HG03439 (cell line): ENCODE measurements around the gene GPR27.

Source experiments
- ATAC-seq: cut with Tn5 transposase; IDR thresholded peaks from one replicate; pipeline ENCODE4 v1.9.1; 2021; ENCODE audit warnings: mild to moderate bottlenecking, moderate library complexity; ENCODE audit not compliant: unreplicated experiment

The GPR27 gene

DNA sequence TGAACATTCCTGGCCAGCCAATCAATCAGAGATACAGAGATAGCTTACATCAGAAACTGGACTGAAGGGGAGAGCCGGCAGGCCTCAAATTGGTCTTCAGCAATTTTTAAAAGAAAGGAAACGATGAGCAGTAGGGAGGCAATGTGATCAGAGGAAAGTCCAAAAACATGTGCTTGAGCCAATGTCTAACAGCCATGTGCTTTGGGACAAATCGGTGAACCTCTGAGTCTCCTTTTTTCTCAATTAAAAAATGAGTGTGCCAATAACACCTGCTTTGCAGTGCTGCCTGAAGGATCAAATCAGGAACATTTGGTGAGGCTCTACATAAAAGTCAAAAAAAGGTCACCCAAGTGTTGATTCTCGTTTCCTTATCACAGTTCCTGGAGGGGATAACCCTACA is 21.0 kb upstream of the GPR27 start:
- no peak for ATAC-seq

DNA sequence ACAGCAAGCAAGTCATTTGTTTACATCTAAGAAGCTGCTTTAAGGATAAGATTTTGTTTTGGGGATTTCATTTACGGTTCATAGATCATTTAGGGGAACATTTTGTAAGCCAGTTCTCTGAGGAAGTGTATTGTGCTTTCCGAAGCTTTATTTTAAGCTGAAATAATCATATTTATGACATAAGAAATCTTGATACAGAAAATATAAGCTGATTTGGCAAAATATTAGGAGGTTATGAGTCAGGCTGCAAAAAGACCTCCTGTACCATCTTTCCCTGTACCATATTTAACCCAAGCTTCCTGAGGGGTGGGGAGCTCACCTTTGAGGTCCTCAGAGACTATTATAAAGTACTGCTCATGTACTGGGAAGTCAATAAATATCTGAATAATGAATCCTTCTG is 20.3 kb upstream of the GPR27 start:
- ATAC-seq, result no peak

DNA sequence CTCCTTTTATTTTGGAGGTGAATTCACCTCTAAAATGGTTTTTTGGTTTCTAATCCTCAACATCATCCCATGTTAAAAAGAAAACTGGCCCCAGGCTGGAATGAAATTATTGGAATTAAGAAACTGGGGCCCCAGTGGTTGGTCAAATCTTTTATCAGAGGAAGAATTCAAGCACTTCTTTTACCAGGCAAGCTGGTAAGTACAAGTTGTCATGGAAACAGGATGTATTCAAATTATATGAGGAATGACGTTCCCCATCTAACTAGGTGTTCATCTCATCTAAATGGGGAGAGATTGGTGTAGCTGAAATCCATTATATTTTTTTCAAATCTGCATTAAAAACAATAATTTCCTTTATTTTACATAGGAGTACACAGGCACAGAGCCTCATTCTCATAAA is 18.8 kb upstream of the GPR27 start:
- ATAC-seq, result no peak

DNA sequence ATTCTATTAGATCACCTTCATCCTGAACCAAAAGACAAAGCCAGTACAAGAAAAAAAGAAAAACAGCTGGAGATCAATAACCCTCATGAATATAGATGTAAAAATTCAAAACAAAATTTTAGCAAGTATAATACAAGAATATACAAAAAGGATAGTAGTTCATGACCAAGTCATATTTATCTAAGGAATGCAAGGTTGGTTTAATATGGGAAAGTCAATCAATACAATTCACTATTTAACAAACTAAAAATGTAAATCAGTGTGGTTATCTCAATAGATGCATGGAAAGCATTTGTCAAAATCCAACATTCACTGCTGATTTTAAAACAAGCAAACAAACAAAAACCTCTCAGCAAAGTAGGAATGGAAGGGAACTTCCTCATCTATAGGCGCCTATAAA is 11.0 kb upstream of the GPR27 start:
- ATAC-seq, result no peak

DNA sequence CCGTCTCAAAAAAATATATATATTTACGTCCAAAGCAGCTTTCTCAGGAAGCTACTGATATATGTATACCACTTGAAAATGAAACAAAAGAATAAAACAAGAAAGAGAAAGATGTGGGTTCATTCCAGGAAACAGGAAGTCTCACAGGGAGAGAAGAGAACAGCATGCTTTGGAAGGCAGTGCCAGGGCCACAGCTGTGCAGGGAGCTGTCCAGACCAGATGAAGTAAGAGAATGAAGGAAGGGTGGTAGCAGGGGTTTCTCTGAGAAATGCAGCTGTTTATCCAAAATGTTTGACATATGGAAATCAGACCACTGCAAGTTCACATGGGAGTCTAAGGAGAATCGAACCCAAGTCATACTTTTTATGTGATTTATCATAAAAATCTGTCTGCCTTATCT is 8.9 kb upstream of the GPR27 start:
- no peak for ATAC-seq

DNA sequence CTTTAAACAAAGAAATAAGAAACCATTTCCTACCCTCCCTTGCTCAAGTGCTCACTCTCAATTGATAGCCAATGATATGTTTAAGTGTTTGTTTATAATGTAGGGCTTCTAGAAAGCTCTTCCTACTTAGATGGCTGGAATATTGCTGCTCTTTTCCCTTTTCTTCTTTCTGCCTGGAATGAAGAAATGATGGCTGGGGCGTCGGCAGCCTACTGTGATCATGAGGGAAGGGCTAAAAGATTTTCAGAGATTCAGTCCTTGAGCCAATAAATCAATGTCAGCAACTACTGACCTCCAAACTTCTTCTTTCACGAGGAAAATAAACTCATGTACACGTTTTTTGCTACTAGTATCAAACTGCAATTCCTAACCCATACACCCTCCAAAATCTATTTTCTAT is 2.1 kb upstream of the GPR27 start:
- no peak for ATAC-seq

DNA sequence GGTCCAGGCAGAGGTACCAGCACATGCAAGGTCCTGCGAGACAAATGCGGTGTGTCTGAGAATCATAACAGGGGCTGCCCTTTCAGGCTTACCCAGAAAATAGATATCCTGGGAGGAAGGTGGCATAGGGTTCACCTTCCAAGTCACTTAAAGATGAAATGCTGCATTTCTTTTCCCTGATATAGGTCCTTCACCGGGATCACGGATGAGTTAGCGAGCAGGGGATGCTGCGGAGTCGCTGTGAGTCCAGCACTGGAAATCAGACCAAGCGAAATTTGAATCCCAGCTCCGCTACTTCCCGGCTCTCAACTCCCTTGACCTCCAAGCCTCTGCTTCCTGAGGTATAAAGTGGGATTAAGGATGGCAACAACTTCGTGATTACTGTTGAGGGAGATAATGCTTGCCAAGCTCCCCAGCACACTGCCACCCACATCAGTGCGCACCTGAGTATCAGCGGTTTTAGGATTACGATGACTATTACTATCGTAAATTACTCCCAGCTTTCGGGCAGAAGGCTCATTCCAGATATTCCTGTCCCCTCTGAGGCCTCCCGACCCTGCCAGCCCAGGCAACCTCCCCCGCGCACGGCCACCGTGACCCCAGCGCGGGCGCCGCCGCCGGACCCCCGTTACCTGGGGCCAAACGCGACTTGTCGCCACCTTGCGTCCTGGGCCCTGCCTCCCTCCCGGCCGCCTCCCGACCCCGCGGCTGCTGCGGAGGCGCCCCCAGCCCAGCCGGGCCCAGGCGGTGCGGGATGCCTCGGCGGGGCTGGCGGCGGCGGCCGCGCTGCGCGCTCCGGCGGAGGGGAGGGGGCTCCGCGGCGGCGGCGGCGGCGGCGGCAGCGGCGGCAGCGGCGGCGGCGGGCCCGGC is 589 bp upstream of the GPR27 start:
- ATAC-seq, result no peak

DNA sequence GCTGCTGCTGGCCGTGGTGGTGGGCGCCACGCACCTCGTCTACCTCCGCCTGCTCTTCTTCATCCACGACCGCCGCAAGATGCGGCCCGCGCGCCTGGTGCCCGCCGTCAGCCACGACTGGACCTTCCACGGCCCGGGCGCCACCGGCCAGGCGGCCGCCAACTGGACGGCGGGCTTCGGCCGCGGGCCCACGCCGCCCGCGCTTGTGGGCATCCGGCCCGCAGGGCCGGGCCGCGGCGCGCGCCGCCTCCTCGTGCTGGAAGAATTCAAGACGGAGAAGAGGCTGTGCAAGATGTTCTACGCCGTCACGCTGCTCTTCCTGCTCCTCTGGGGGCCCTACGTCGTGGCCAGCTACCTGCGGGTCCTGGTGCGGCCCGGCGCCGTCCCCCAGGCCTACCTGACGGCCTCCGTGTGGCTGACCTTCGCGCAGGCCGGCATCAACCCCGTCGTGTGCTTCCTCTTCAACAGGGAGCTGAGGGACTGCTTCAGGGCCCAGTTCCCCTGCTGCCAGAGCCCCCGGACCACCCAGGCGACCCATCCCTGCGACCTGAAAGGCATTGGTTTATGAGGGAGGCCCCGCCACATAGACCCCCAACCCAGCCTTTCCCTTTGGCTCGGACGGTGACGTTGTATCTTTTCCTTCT is 1.1 kb downstream of the GPR27 start:
- ATAC-seq, result no peak

DNA sequence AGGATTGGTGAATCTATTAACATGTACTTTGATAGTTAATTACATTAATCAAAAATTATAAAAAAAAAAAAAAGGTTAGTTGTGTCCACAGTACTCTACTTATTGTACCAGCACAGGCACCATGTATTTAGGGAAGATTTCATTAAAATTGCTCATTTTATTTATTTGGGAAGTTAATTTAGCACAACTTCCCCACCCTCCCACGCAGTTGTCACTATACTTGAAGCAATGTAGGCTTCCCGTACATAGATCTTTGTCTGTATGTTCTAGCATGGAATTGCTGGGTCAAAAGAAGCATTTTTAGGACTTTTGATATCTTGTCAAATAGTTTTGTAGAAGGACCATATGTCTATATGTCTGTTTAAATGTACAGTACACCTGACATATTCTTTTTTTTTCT is 4.4 kb downstream of the GPR27 start:
- ATAC-seq, result no peak

DNA sequence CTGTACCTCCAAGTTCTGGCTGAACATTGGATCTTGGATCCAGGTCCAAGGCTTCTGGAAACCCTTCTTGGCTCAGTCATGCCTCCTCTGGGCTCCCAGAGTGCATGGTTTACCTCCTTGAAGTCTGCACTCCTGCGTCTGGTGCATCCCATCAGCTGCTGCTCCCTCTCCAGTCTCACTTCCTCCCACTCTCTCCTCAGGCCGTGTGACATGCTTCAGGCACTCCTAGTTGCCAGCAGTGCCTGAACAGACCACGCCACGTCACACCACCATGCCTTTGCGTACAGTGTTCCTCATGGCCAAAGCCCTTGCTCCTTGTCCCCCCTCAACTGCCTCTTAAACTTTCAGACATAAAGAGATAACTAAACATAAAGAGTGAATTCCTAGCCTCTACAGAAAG is 5.7 kb downstream of the GPR27 start:
- ATAC-seq, result no peak

DNA sequence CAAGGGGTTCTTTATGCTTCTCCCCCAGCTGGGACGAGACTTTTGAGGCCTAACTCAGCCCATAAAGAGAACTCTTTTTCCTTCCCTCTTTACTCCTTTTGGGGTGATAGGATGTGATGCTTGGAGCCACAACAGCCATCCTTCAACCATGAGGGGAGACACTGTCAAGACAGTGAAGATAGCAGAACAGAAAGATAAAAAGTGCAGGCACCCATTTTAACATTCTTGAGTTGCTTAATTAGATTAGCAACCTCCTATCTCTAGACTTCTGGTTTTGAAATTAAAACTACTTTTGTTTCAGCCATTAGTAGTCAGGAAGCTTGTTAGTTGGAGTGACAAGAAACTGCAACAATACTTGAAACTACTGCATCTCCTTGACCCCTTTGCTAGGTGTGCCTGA is 6.5 kb downstream of the GPR27 start:
- ATAC-seq, result no peak

DNA sequence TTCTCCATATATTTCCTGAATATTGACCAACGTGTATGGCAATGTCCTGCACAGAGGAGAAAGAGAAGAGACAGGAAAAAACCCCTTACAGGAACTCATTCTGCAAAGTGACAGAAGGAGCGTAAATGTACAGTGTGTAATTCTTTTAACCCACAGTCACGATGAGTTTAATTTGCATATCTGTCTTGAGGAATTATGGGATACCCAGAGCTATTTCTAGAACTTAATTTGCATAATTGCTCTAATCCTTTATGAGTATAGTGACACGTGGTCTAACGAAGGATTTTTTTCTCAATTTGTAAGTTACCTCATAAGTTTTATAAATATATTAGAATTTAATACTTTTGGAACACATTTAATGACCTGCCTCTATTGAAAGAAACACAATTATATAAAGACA is 9.8 kb downstream of the GPR27 start:
- no peak for ATAC-seq

DNA sequence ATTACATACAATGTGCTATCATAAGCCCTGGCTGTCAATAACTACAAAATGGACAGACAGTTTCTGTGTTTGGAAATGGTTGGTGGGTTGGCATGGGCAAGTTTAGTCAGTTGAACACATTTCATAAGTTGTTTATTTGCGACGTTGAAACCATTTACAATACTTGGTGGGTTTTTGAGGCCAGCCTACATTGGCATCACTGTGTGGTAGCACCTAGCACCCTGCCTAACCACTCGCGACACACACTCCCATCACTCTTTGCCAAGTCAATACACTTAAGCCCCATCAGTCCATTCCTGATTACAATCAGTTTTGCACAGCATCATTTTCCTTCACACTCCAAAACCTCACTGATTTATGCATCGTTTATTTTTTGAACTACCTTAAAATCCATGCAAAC is 17.5 kb downstream of the GPR27 start:
- ATAC-seq, result no peak

DNA sequence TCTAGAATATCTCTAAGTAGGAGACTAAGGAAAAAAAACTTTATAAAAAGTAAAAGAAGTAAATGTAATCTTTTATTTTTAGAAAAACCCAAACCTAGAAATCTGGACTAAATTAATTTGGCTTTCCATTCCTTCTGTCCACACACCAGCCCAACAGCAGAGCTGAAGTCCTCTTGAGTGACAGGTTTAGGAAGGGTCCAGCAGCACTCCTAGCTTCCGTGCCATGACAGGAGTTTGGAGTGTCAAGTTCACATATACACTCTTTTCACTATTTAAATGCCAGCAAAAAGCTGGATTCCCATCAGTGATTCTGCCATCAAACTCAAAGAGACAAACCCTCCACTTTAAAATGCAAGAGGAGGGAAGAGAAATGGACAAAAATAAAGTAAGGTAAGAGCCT is 18.2 kb downstream of the GPR27 start:
- ATAC-seq, result no peak

DNA sequence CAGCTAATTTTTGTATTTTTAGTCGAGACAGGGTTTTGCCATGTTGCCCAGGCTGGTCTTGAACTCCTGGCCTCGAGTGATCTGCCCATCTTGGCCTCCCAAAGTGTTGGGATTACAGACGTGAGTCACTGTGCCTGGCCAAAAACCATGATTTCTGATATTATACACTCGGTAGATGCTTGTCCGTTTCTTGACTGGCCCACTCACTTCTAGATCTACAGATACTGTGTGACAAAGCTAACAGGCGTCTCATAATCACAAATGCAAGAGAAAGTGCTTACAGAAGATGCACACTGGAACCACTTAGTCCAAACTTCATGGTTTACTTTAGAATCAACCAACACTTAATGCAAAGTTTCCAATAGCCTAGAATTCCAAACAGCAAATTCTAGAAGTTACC is 22.9 kb downstream of the GPR27 start:
- ATAC-seq, result no peak

DNA sequence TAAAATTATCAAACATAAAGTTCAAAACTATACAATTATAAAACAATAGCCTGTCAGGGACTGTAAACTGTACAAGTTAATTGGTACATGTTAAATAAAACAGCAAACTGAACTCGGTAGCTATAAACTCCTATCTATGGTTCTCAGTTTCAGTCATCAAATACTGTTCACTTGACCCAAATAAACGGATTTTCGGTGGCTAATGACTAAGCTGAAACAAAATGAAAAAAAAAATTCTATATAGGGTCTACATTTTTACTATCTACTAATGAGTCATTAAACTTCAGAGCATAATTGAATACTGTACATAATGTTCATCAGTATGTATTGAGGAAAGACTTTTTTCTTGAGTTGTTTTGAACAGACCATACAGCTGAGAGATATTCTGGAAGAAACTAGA is 24.7 kb downstream of the GPR27 start:
- no peak for ATAC-seq

DNA sequence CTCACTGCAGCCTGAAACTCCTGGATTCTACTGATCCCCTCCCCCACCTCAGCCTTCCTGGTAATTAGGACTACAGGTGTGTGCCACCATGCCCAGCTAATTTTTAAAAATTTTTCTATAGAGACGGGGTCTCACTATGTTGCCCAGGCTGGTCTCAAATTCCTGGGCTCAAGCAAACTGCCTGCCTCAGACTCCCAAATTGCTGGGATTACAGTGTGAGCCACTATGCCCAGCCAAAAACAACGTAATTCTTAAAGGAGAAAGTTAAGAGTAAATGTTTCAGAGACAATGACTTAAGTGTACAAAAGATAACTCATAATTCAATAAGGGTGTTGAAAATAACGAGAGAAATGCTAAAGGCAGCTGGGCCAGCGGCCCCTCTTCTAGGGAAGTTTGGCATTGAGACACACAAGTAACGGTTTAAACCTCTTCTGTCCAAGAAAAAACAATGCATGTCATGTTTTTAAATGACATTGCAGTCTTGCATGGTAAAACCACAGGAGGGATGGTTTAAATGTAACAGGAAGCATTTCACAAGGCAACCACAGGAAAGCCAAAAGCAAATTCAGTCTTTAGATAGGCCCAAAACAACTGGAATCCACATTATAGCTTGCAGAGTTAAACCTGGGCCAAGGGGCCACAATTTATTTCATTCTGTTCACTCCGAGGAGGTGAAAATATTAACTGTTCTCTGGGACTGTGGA is 26.2 kb downstream of the GPR27 start:
- no peak for ATAC-seq

DNA sequence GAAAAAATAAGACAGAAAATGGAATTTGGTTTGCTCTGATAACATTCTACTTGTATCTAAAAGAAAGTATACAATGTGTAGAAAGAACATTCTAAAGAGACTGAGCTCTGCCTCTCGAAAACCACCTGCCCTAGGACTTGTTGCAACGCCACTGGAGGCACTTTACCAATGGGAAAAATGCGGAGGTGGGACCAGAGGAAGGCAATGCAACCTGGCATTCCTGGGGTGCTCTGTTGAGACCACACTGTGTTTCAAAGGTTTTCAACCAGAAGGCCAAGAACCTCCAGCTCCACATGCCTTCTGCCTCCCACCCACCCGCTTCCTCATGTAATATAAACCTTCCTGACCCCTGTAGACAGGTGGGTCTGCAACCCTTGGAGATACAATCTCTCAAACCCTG is 26.8 kb downstream of the GPR27 start:
- no peak for ATAC-seq

DNA sequence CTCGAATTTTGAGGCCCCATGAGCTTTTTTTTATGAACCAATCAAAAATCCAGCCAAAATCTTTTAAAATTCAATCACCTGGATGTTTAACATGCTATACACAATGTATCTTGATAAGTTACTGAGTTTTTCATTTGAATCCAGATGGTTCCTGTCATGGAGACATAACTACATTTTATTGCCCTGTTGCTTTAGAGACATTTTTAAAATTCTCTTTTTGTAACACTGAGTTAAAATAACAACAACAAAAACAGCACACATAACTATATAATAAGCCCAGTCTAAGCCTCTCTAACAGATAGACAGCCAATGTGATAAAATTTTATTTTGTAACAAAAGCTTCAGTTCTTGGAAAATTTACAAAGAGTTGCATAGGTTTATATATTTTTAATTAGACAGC is 29.5 kb downstream of the GPR27 start:
- ATAC-seq, result no peak

DNA sequence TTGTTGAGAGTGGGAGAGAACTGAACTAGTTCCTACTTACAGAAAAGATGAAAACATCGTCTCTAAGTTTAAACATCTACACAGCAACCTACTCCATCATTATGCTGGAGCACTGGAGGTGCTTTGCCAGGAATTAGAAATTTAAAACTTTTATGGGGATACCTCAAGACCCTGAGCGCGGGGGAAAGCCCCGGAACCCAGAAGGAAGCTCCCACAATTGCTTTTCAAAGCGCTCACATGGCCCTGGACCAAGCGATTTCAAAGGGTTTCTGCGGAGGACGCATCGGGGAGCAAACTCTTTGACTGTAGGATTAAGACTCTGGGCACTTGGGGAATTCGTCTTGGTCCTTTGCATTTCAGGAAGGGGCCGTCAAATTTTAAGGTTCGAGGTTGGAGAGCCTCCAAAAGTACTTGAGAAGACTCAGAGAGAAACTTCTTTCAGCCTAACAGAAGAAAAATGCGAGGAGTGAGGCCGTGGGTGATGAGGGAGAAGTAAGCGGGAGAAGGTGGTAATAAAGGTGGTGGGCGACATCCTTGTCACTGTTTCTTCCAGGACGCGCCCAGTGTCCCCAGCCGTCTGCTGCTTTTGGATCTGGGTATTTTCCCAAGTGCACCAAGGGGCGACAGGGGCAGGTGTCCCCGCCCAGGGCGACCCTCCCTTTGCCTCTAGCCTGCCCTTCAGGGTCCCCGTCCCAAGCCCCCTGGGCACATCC is 30.7 kb downstream of the GPR27 start:
- no peak for ATAC-seq

DNA sequence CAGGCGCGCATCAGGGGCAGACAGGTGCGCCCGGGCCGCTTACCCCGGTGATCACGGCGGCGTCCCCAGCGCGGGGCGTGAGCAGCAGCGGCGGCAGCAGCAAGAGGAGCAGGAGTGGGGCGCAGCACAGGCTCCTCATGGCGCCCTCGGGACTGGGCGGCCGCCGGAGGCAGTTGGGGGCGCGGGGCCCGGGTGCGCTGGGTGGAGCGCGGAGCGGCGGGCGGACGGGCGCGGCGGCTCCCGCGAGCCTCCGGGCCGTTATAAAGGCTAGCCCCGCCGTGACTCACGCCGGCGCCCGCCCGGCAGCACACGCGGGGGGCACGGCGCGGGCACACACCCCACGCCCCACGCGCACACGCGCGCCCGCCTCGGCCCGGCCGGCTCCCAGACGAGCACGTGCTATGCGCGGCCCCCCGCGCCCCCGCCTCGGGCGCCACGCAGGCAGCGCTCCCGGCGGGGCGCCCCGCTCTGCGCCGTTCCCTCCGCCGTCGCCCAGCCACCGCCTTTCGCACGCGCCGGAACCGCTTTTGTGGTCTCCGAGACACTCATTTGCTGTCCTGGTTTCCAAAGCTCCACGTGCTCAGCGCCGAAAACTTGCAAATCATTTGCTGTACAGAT is 31.4 kb downstream of the GPR27 start, which contains the start of gene PROK2:
TSS of gene PROK2 (minus strand) at position 235 of the 618 bp plus-strand sequence. CDS start at position 139, 96 bp downstream.
- ATAC-seq, result no peak
